H9 (cell line): ENCODE measurements around the gene ANAPC13. TPM values are rescaled to one million over a fixed set of nuclear protein-coding genes. Genes with fewer than 3 reads are reported as not detected.

Experiments used
- DNase-seq: peaks from one replicate; pipeline ENCODE4 v3.0.0-alpha.2; 2017
- H2AFZ ChIP-seq: one replicate; pipeline ENCODE4 v1.6.1; 2013; ENCODE audit warnings: mild to moderate bottlenecking, low read length, control low read depth, moderate library complexity
- H2AK5ac ChIP-seq: 2 replicates; pipeline ENCODE4 v1.6.1; 2013; ENCODE audit warnings: low read length, control low read depth, mixed read lengths; ENCODE audit not compliant: insufficient read length
- H2BK120ac ChIP-seq: one replicate; pipeline ENCODE4 v1.6.1; 2013; ENCODE audit warnings: low read depth, mild to moderate bottlenecking, low read length, control low read depth, inconsistent platforms; ENCODE audit not compliant: poor library complexity, severe bottlenecking
- H2BK12ac ChIP-seq: 2 replicates; pipeline ENCODE4 v1.6.1; 2013; ENCODE audit warnings: low read length, control low read depth, mixed read lengths, low read depth; ENCODE audit not compliant: insufficient read length
- H2BK15ac ChIP-seq: 2 replicates; pipeline ENCODE4 v1.6.1; 2013; ENCODE audit warnings: low read depth, low read length, control low read depth
- H2BK20ac ChIP-seq: one replicate; pipeline ENCODE4 v1.6.1; 2013; ENCODE audit warnings: low read depth, mild to moderate bottlenecking, low read length, control low read depth, inconsistent platforms; ENCODE audit not compliant: poor library complexity, severe bottlenecking
- H2BK5ac ChIP-seq: 2 replicates; pipeline ENCODE4 v1.6.1; 2013; ENCODE audit warnings: low read length, control low read depth, mixed read lengths; ENCODE audit not compliant: insufficient read length
- H3K14ac ChIP-seq: 2 replicates; pipeline ENCODE4 v1.6.1; 2013; ENCODE audit warnings: low read length, control low read depth; ENCODE audit not compliant: insufficient read depth
- H3K18ac ChIP-seq: 2 replicates; pipeline ENCODE4 v1.6.1; 2013; ENCODE audit warnings: low read depth, mild to moderate bottlenecking, mixed read lengths, low read length, control low read depth; ENCODE audit not compliant: insufficient read length
- H3K23ac ChIP-seq: 2 replicates; pipeline ENCODE4 v1.6.1; 2013; ENCODE audit warnings: low read length, control low read depth, mixed read lengths, low read depth; ENCODE audit not compliant: insufficient read length
- H3K23me2 ChIP-seq: 2 replicates; pipeline ENCODE4 v1.6.1; 2013; ENCODE audit warnings: low read depth, mild to moderate bottlenecking, mixed read lengths, low read length, control low read depth; ENCODE audit not compliant: insufficient read length, poor library complexity, severe bottlenecking
- H3K27ac ChIP-seq: 2 replicates; pipeline ENCODE4 v1.5.1; 2013; ENCODE audit warnings: low read length, control low read depth, mixed read lengths, low read depth; ENCODE audit not compliant: insufficient read length
- H3K27me3 ChIP-seq: 2 replicates; pipeline ENCODE4 v1.6.1; 2013; ENCODE audit warnings: low read length, control low read depth, inconsistent platforms; ENCODE audit not compliant: insufficient read depth
- H3K4ac ChIP-seq: 2 replicates; pipeline ENCODE4 v1.6.1; 2013; ENCODE audit warnings: low read depth, mild to moderate bottlenecking, control low read depth, inconsistent platforms, low read length, moderate library complexity
- H3K4me1 ChIP-seq: 2 replicates; pipeline ENCODE4 v1.6.1; 2013; ENCODE audit warnings: low read length, control low read depth, inconsistent platforms; ENCODE audit not compliant: insufficient read depth
- H3K4me2 ChIP-seq: 2 replicates; pipeline ENCODE4 v1.6.1; 2013; ENCODE audit warnings: low read length, control low read depth, mixed read lengths; ENCODE audit not compliant: insufficient read length, insufficient read depth
- H3K56ac ChIP-seq: 2 replicates; pipeline ENCODE4 v1.6.1; 2013; ENCODE audit warnings: low read depth, mild to moderate bottlenecking, mixed read lengths, low read length, control low read depth; ENCODE audit not compliant: insufficient read length
- H3K79me1 ChIP-seq: 2 replicates; pipeline ENCODE4 v1.6.1; 2013; ENCODE audit warnings: low read depth, mild to moderate bottlenecking, moderate library complexity, low read length, control low read depth, inconsistent platforms; ENCODE audit not compliant: insufficient read depth, poor library complexity, severe bottlenecking
- H3K79me2 ChIP-seq: 2 replicates; pipeline ENCODE4 v1.6.1; 2013; ENCODE audit warnings: low read length, control low read depth, inconsistent platforms; ENCODE audit not compliant: insufficient read depth
- H3K9ac ChIP-seq: 2 replicates; pipeline ENCODE4 v1.6.1; 2013; ENCODE audit warnings: low read length, control low read depth, mixed read lengths; ENCODE audit not compliant: insufficient read length; ENCODE audit errors: extremely low read depth
- H3K9me3 ChIP-seq: one replicate; pipeline ENCODE4 v1.6.1; 2013; ENCODE audit warnings: low read depth, low read length, inconsistent platforms; ENCODE audit not compliant: control insufficient read depth
- H3T11ph ChIP-seq: one replicate; pipeline ENCODE4 v1.6.1; 2013; ENCODE audit warnings: mild to moderate bottlenecking, low read length, control low read depth, inconsistent platforms
- H4K20me1 ChIP-seq: one replicate; pipeline ENCODE4 v1.6.1; 2013; ENCODE audit not compliant: control insufficient read depth, insufficient read length, insufficient read depth
- H4K5ac ChIP-seq: 2 replicates; pipeline ENCODE4 v1.6.1; 2013; ENCODE audit warnings: low read depth, mild to moderate bottlenecking, mixed read lengths, low read length, control low read depth; ENCODE audit not compliant: insufficient read length
- H4K8ac ChIP-seq: replicated peaks from 2 replicates; pipeline ENCODE4 v1.6.1; 2013; ENCODE audit warnings: low read length, control low read depth, mixed read lengths, low read depth; ENCODE audit not compliant: insufficient read length
- H4K91ac ChIP-seq: 2 replicates; pipeline ENCODE4 v1.6.1; 2013; ENCODE audit warnings: low read depth, mild to moderate bottlenecking, moderate library complexity, mixed read lengths, low read length, control low read depth; ENCODE audit not compliant: insufficient read length
- H3K27ac Mint-ChIP-seq, 3 experiments: 2 replicates in 2 of 3; 3 replicates in 1 of 3; pipeline ENCODE4 v1.8.0; 2020 to 2021; ENCODE audit warnings: mixed read lengths in 3 of 3, mild to moderate bottlenecking in 1 of 3, moderate library complexity in 1 of 3
- H3K27me3 Mint-ChIP-seq: 2 replicates; pipeline ENCODE4 v1.8.0; 2021; ENCODE audit warnings: low read depth, mild to moderate bottlenecking, moderate library complexity, mixed read lengths
- H3K36me3 Mint-ChIP-seq, 3 experiments: 2 replicates in 2 of 3; 3 replicates in 1 of 3; pipeline ENCODE4 v1.8.0; 2020 to 2021; ENCODE audit warnings: low read depth in 3 of 3, mixed read lengths in 3 of 3; ENCODE audit not compliant: insufficient read depth in 1 of 3
- H3K4me1 Mint-ChIP-seq, 2 experiments: 2 replicates each; pipeline ENCODE4 v1.8.0; 2020; ENCODE audit warnings: mixed read lengths in 2 of 2
- H3K4me3 Mint-ChIP-seq, 2 experiments: 2 replicates in 1 of 2; 3 replicates in 1 of 2; pipeline ENCODE4 v1.8.0; 2020 to 2021; ENCODE audit warnings: mild to moderate bottlenecking in 2 of 2, mixed read lengths in 2 of 2, moderate library complexity in 1 of 2
- H3K9me3 Mint-ChIP-seq, 2 experiments: 2 replicates in 1 of 2; 3 replicates in 1 of 2; pipeline ENCODE4 v1.8.0; 2020; ENCODE audit warnings: mild to moderate bottlenecking in 2 of 2, mixed read lengths in 2 of 2, moderate library complexity in 1 of 2
- WGBS: extraction: QIAGEN DNeasy Blood & Tissue Kit; methylation state at CpG from one replicate; pipeline ENCODE4 v1.1.7; 2013; ENCODE audit warnings: missing lambda C conversion rate, low lambda C conversion rate, mixed read lengths; ENCODE audit not compliant: insufficient read length; ENCODE audit errors: extremely low coverage; 5-methylcytosine and 5-hydroxymethylcytosine counted together
- total RNA-seq: library from RNA; stranded (reverse); gene quantifications from 2 replicates; pipeline ENCODE4 v1.2.1, GENCODE V29; 2021
- TF ChIP-seq, protein P1 (sequence below): fragments of 200-600 bp; sonication (generic); conservative IDR thresholded peaks from 3 replicates; pipeline ENCODE4 v1.8.0; 2021; ENCODE audit warnings: antibody characterized with exemption, mild to moderate bottlenecking

The ANAPC13 gene
- total RNA-seq, 1 experiment from 2014 or later: 42.8 TPM

GRCh38 chr3:134449277-134449676 lies 36.5 kb downstream of the ANAPC13 start:
- H3K4me1 ChIP-seq: no peaks in the 10 kb centered on the region
- H3K9me3 ChIP-seq: no peaks in the 10 kb centered on the region
- H3K23ac ChIP-seq: no peak overlapping the region
- H3K36me3 Mint-ChIP-seq: peaks cover 0 to 8% (median 0%) of the 10 kb centered on the region in 3 experiments; a peak in 1 of 7 replicates
- no peak overlapping the region for H2BK120ac ChIP-seq
- H3K4me2 ChIP-seq: no peak overlapping the region
- H3K27me3 ChIP-seq: no peaks in the 10 kb centered on the region
- H3K27ac Mint-ChIP-seq: no peak overlapping the region
- no peak overlapping the region for H2BK12ac ChIP-seq
- TF ChIP-seq, protein P1, sequence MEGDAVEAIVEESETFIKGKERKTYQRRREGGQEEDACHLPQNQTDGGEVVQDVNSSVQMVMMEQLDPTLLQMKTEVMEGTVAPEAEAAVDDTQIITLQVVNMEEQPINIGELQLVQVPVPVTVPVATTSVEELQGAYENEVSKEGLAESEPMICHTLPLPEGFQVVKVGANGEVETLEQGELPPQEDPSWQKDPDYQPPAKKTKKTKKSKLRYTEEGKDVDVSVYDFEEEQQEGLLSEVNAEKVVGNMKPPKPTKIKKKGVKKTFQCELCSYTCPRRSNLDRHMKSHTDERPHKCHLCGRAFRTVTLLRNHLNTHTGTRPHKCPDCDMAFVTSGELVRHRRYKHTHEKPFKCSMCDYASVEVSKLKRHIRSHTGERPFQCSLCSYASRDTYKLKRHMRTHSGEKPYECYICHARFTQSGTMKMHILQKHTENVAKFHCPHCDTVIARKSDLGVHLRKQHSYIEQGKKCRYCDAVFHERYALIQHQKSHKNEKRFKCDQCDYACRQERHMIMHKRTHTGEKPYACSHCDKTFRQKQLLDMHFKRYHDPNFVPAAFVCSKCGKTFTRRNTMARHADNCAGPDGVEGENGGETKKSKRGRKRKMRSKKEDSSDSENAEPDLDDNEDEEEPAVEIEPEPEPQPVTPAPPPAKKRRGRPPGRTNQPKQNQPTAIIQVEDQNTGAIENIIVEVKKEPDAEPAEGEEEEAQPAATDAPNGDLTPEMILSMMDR: peak; percentile 64
- H3K9ac ChIP-seq: no peak overlapping the region
- peaks cover 44% of the 10 kb centered on the region for H3K27me3 Mint-ChIP-seq
- H3T11ph ChIP-seq: no peak overlapping the region
- no peaks in the 10 kb centered on the region for H4K20me1 ChIP-seq
- H3K23me2 ChIP-seq: no peaks in the 10 kb centered on the region
- no peak overlapping the region for H2AK5ac ChIP-seq
- no peaks in the 10 kb centered on the region for H3K79me2 ChIP-seq
- H3K14ac ChIP-seq: no peak overlapping the region
- peaks cover 7 to 10% of the 10 kb centered on the region in 2 experiments; a peak in 4 of 5 replicates for H3K9me3 Mint-ChIP-seq
- no peak overlapping the region for H4K8ac ChIP-seq
- H2BK5ac ChIP-seq: no peak overlapping the region
- H4K91ac ChIP-seq: no peak overlapping the region
- H3K4ac ChIP-seq: no peak overlapping the region
- peak; percentile 73 for DNase-seq
- no CpG with 5 or more reads among the region's 2 CpGs for WGBS
- H4K5ac ChIP-seq: no peak overlapping the region
- H3K4me1 Mint-ChIP-seq: peaks cover 19 to 20% of the 10 kb centered on the region in 2 experiments
- H2BK15ac ChIP-seq: no peak overlapping the region
- no peak overlapping the region for H3K18ac ChIP-seq
- H3K56ac ChIP-seq: no peak overlapping the region
- H3K79me1 ChIP-seq: no peaks in the 10 kb centered on the region
- H3K27ac ChIP-seq: no peak overlapping the region
- H2BK20ac ChIP-seq: no peak overlapping the region
- H3K4me3 Mint-ChIP-seq: no peak overlapping the region
- no peak overlapping the region for H2AFZ ChIP-seq
